ENCODE measurements around the gene ABCC1.

DNA sequence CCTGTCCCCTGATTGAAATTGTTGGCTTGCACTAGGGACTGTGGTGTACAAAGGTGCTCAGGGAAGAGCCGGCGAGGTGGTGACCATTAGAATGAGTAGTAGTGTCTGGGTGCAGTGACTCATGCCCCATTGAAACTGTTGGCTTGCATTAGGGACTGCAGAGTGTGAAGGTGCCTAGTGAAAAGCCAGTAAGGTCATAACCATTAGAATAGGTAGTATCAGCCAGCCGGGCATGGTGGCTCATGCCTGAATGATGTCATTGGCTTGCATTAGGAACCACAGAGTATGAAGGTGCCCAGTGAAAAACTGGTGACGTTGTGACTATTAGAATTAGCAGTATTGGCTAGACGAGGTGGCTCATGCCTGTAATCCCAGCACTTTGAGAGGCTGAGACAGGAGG is 195.0 kb downstream of the ABCC1 start:
- TF ChIP-seq NFRKB (IDR thresholded peaks at IDR 0.05) (no peak), SP1 (IDR thresholded peaks at IDR 0.05) (no peak), LEF1 (IDR thresholded peaks at IDR 0.05; ENCODE audit: borderline replicate concordance) (no peak), FOXK2 (IDR thresholded peaks at IDR 0.05) (no peak), FOXM1 (IDR thresholded peaks at IDR 0.05; ENCODE audit: borderline replicate concordance) (no peak), ARNT (IDR thresholded peaks at IDR 0.05) (no peak), FOXA1 (IDR thresholded peaks at IDR 0.05) (no peak)

All from HEK293T (cell line).